Ecto neural progenitor cell (in vitro differentiated cells): ENCODE measurements around the gene PGGT1B.

ENCODE experiments used
- DNase-seq: peaks from one replicate; pipeline ENCODE4 v3.0.0-alpha.2; 2018; ENCODE audit warnings: low spot score

The PGGT1B gene

GRCh38 chr5:115262321-115263077 is at the start of gene PGGT1B:
TSS of gene PGGT1B (minus strand) at chr5:115262877. CDS start at chr5:115262851, 26 bp downstream.
- DNase-seq, result peak; percentile 84

- DNase-seq, result no peak
Observed at GRCh38 chr5:115309751-115310370, 47.2 kb upstream of the PGGT1B start.

- DNase-seq, result no peak
Observed at GRCh38 chr5:115308815-115309214, 46.1 kb upstream of the PGGT1B start.

- DNase-seq, result no peak
Observed at GRCh38 chr5:115306011-115306536, 43.4 kb upstream of the PGGT1B start.

- DNase-seq, result no peak
Observed at GRCh38 chr5:115304496-115304895, 41.8 kb upstream of the PGGT1B start.

- DNase-seq, result no peak
Observed at GRCh38 chr5:115298811-115299210, 36.1 kb upstream of the PGGT1B start.

GRCh38 chr5:115297031-115297430 is 34.4 kb upstream of the PGGT1B start:
- DNase-seq, result no peak

GRCh38 chr5:115296124-115297022 is 33.7 kb upstream of the PGGT1B start, which contains the start of gene CCDC112:
TSS of gene CCDC112 (minus strand) at chr5:115296654. CDS start at chr5:115296543, 111 bp downstream.
- DNase-seq, result peak; percentile 88

- DNase-seq, result no peak
Observed at GRCh38 chr5:115295777-115296123, 33.1 kb upstream of the PGGT1B start.

GRCh38 chr5:115291397-115291796 is 28.7 kb upstream of the PGGT1B start:
- no peak for DNase-seq

GRCh38 chr5:115289104-115289503 is 26.4 kb upstream of the PGGT1B start:
- DNase-seq, result no peak

GRCh38 chr5:115284021-115284420 is 21.3 kb upstream of the PGGT1B start:
- DNase-seq, result no peak

GRCh38 chr5:115282131-115282530 is 19.5 kb upstream of the PGGT1B start:
- DNase-seq, result no peak

GRCh38 chr5:115274584-115274983 is 11.9 kb upstream of the PGGT1B start:
- DNase-seq, result no peak

GRCh38 chr5:115272297-115272958 is 9.8 kb upstream of the PGGT1B start:
- DNase-seq, result no peak

GRCh38 chr5:115271295-115272050 is 8.8 kb upstream of the PGGT1B start:
- DNase-seq, result no peak

- DNase-seq, result no peak
Observed at GRCh38 chr5:115267617-115268016, 4.9 kb upstream of the PGGT1B start.

- no peak for DNase-seq
Observed at GRCh38 chr5:115265220-115265619, 2.5 kb upstream of the PGGT1B start.

- DNase-seq, result no peak
Observed at GRCh38 chr5:115264786-115265185, 2.1 kb upstream of the PGGT1B start.

- no peak for DNase-seq
Observed at GRCh38 chr5:115263078-115263380, 352 bp upstream of the PGGT1B start.

GRCh38 chr5:115262011-115262320 is 711 bp downstream of the PGGT1B start:
- DNase-seq, result no peak
